Adrenal gland (tissue), 5 donors: Measurements from ENCODE around the gene TNS3.
"Not testable (repeated sequence)": the region's sequence is repeated elsewhere in the genome, so short reads cannot be mapped to it uniquely, and the experiment has no call there.

ENCODE experiments used
- POLR2A ChIP-seq, 2 donors: fragments of 450-650 bp; IDR thresholded peaks; one replicate each; pipeline ENCODE4 v1.6.1; 2017; ENCODE audit warnings: antibody characterized with exemption in 2 of 2, mild to moderate bottlenecking in 2 of 2, moderate library complexity in 1 of 2
- TF ChIP-seq, protein P1 (sequence below), 6 experiments: fragments of 450-650 bp in 4 of 6; fragments of 200-600 bp in 2 of 6; sonication (generic) in 1 of 6; IDR thresholded peaks; 1 replicate in 5 of 6; 2 replicates in 1 of 6; pipeline versions ENCODE4 v1.5.1 to v1.8.0; 2016 to 2021; ENCODE audit warnings: antibody characterized with exemption in 6 of 6, mild to moderate bottlenecking in 2 of 6, moderate library complexity in 1 of 6
- donor health status: DM: no; HTN: no; CAD: no.

DNA sequence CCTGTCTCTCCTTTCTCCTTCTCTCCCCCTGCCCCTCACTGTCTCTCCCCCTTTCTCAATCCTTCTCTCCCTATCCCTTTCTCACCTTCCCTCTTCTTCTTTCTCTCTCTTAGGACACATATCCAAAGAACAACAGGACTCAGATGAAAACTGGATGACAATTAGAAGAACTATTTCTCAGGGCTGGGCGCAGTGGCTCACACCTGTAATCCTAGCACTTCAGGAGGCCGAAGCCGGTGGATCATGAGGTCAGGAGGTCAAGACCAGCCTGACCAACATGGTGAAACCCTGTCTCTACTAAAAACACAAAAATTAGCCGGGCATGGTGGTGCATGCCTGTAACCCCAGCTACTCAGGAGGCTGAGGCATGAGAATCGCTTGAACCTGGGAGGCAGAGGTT, 8.3 kb upstream of the TNS3 start:
- TF ChIP-seq, protein P1, sequence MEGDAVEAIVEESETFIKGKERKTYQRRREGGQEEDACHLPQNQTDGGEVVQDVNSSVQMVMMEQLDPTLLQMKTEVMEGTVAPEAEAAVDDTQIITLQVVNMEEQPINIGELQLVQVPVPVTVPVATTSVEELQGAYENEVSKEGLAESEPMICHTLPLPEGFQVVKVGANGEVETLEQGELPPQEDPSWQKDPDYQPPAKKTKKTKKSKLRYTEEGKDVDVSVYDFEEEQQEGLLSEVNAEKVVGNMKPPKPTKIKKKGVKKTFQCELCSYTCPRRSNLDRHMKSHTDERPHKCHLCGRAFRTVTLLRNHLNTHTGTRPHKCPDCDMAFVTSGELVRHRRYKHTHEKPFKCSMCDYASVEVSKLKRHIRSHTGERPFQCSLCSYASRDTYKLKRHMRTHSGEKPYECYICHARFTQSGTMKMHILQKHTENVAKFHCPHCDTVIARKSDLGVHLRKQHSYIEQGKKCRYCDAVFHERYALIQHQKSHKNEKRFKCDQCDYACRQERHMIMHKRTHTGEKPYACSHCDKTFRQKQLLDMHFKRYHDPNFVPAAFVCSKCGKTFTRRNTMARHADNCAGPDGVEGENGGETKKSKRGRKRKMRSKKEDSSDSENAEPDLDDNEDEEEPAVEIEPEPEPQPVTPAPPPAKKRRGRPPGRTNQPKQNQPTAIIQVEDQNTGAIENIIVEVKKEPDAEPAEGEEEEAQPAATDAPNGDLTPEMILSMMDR (IDR thresholded peaks at IDR 0.05), result not testable (repeated sequence)
- TF ChIP-seq POLR2A (IDR thresholded peaks at IDR 0.05), result not testable (repeated sequence)
